ENCODE data around the gene CDC5L.

Gene CDC5L

GRCh38 chr6:44456070-44456965, 68.8 kb downstream of the CDC5L start:
- DNase-seq = peak; percentile 61

- DNase-seq = no peak
Measured at GRCh38 chr6:44456966-44457292, 69.4 kb downstream of the CDC5L start.

- no peak for DNase-seq
Measured at GRCh38 chr6:44457596-44457995, 70.1 kb downstream of the CDC5L start.

- no peak for DNase-seq
Measured at GRCh38 chr6:44458551-44458950, 71.0 kb downstream of the CDC5L start.

GRCh38 chr6:44462335-44462734, 74.8 kb downstream of the CDC5L start:
- DNase-seq = no peak

- DNase-seq = no peak
Measured at GRCh38 chr6:44462797-44463727, 75.6 kb downstream of the CDC5L start.

- DNase-seq = no peak
Measured at GRCh38 chr6:44463728-44464450, 76.4 kb downstream of the CDC5L start.

GRCh38 chr6:44464527-44465310, 77.2 kb downstream of the CDC5L start:
- DNase-seq = no peak

- no peak for DNase-seq
Measured at GRCh38 chr6:44466955-44467354, 79.4 kb downstream of the CDC5L start.

GRCh38 chr6:44468835-44469234, 81.3 kb downstream of the CDC5L start:
- DNase-seq = no peak

GRCh38 chr6:44470115-44470464, 82.6 kb downstream of the CDC5L start:
- no peak for DNase-seq

GRCh38 chr6:44470746-44471145, 83.2 kb downstream of the CDC5L start:
- DNase-seq = no peak

- DNase-seq = no peak
Measured at GRCh38 chr6:44471271-44471981, 83.9 kb downstream of the CDC5L start.

- no peak for DNase-seq
Measured at GRCh38 chr6:44472250-44472945, 84.9 kb downstream of the CDC5L start.

GRCh38 chr6:44473393-44474189, 86.1 kb downstream of the CDC5L start:
- DNase-seq = no peak

- no peak for DNase-seq
Measured at GRCh38 chr6:44474190-44474631, 86.7 kb downstream of the CDC5L start.

GRCh38 chr6:44474643-44475042, 87.1 kb downstream of the CDC5L start:
- no peak for DNase-seq

- no peak for DNase-seq
Measured at GRCh38 chr6:44475417-44475778, 87.9 kb downstream of the CDC5L start.

GRCh38 chr6:44475779-44476434, 88.4 kb downstream of the CDC5L start:
- peak; percentile 82 for DNase-seq

- no peak for DNase-seq
Measured at GRCh38 chr6:44476849-44477248, 89.3 kb downstream of the CDC5L start.
